ENCODE data around the gene WNT3A.
A peak's percentile ranks its signal among the peaks of the same experiment; 100 is the strongest.

WNT3A gene

DNA sequence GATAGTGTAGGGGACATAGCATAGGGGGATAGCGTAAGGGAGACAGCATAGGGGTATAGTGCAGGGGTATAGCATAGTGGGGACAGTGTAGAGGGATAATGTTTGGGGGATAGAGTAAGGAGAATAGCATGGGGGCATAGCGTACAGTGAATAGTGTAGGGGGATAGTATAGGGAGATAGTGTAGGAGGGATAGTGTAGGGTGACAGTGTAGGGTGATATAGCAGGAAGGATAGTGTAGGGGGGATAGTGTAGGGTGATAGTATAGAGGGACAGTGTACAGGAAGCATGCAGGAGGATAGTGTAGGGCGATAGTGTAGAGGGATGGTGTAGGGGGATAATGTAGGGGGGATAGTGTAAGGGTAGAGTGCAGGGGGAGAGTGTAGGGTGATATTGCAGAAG is 64.1 kb downstream of the WNT3A start:
- TF ChIP-seq, protein P1, sequence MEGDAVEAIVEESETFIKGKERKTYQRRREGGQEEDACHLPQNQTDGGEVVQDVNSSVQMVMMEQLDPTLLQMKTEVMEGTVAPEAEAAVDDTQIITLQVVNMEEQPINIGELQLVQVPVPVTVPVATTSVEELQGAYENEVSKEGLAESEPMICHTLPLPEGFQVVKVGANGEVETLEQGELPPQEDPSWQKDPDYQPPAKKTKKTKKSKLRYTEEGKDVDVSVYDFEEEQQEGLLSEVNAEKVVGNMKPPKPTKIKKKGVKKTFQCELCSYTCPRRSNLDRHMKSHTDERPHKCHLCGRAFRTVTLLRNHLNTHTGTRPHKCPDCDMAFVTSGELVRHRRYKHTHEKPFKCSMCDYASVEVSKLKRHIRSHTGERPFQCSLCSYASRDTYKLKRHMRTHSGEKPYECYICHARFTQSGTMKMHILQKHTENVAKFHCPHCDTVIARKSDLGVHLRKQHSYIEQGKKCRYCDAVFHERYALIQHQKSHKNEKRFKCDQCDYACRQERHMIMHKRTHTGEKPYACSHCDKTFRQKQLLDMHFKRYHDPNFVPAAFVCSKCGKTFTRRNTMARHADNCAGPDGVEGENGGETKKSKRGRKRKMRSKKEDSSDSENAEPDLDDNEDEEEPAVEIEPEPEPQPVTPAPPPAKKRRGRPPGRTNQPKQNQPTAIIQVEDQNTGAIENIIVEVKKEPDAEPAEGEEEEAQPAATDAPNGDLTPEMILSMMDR (IDR thresholded peaks at IDR 0.05; ENCODE audit: insufficient read depth, low read depth, low read length, missing control alignments), result no peak
- H3K4me3 ChIP-seq (ENCODE audit: low read length), result no peak overlapping the region
- DNase-seq (ENCODE audit: low read depth), result no peak

DNA sequence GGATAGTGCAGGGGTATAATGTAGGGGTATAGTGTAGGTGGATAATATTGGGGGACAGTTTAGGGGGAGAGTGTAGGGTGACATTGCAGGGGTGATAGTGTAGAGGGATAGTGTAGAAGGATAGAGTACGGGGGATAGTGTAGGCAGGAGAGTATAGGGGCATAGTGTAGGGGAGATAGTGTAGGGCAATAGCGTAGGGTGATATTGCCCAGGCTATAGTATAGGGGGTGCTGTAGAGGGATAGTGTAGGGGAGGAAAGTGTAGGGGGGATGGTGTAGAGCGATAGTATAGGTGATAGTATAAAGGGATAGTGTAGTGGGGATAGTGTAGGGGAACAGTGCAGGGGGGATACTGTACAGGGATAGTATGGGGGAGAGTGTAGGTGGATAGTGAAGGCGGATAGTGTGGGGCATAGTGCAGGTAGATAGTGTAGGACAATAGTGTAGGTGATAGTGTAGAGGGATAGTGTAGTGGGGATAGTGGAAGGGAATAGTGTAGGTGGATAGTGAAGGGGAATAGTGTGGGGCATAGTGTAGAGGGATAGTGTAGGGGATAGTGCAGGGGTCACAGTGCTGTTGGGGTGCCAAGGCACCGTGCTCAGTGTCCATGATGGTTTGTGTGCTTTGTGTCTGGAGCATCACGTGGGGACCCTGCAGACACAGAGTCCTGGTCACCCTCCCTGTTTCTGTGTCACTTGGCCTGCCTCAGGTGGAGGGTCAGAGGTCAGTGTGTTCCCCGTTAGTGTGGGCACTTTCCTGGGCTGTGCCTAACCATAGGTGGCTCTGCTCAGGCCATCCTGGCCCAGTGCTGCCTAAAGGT is 65.2 kb downstream of the WNT3A start:
- TF ChIP-seq, protein P1 (IDR thresholded peaks at IDR 0.05; ENCODE audit: insufficient read depth, low read depth, low read length, missing control alignments), result no peak
- H3K4me3 ChIP-seq (ENCODE audit: low read length), result no peak overlapping the region
- DNase-seq (ENCODE audit: low read depth), result no peak

DNA sequence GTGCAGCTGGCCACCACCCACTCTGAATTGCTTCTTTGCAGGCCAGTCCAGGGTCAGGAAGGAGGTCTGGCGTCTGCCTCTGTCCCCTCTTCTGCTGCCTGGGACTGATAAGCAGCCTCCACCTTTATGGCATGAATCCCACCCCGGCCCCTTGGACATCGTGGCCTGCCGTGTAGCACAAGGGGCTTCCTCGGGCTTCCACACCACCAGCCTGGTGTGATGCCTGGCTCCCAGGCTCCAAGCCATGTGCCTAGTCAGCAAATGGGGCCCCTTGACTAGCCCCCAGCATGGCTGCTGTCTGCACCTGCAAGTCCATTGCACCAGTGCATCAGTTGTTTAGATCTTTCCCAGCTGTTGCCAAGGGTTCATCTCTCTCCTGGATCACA is 65.9 kb downstream of the WNT3A start:
- H3K4me3 ChIP-seq (ENCODE audit: low read length), result no peak overlapping the region
- TF ChIP-seq, protein P1 (IDR thresholded peaks at IDR 0.05; ENCODE audit: insufficient read depth, low read depth, low read length, missing control alignments), result no peak
- no peak for DNase-seq (ENCODE audit: low read depth)

DNA sequence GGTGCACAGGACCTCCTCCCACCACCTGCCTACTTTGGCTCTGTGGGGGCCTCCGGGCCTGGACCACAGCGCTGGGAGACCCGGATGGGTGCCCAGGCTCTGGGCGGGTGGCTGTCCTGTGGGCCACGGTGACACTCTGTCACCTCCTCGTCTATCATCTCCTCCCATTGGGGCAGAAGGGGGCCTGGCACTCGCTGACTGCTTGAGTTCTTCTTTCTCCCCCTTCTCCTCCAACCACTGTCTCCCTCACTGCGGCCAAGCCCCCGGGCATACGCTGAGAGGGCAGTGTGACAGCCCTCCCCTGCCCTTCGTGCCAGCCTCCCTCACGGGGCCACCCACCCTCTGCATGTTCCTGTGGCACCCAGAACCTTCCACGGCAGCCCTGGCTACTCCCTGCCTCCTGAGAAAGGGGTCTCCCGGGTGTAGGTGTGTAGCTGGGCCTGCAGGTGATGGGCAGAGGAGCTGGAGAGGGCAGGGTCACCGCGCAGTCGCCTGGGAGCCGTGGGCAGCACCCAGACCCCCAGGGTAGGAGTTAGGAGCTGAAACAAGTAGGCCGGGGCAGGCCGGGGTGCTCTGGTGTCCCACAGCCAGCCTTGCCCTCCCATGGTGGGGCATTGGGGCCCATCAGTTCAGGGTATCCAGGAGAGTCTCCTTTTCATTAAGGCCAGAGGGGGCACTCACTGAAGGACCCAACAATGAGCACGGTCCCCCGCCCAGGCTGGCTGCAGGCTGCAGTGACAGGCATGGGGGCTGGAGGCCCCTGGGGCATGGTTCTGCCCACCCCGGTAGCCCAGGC is 66.5 kb downstream of the WNT3A start:
- DNase-seq (ENCODE audit: low read depth), result no peak
- TF ChIP-seq, protein P1 (IDR thresholded peaks at IDR 0.05; ENCODE audit: insufficient read depth, low read depth, low read length, missing control alignments), result no peak
- H3K4me3 ChIP-seq (ENCODE audit: low read length), result no peak overlapping the region

DNA sequence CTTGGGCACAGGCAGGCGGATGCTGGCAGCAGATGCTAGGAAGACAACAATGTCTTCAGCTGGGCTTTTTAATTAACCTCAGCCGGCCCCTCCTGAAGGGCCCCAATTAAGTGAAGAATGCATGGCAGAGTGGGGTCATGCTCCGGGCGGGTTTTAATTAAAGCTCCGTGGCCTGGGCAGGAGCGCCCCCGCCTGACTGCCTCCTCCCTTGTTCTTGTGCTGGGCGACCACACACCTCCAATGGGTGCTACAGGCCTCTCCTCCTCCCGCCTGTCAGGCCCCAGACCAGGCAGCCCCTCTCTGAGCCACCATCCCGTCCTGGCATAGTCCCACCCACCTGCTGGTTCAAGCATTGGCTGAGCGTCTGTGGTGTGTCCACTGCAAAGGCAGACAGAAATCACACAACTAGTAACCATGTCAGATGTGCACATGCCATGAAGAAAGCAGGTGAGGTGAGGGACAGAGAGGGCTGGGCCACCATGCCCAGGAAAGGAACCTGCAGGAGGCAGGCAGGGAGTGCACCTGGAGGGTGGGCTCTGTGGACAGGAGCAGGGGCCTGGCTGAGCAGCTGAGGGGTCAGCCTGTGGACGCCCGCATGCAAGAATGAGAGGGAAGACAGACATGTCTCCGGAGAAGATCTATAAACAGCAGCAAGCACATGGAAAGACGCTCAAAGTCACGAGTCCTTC is 67.2 kb downstream of the WNT3A start:
- TF ChIP-seq, protein P1 (IDR thresholded peaks at IDR 0.05; ENCODE audit: insufficient read depth, low read depth, low read length, missing control alignments), result peak; percentile 51
- DNase-seq (ENCODE audit: low read depth), result peak; percentile 53
- H3K4me3 ChIP-seq (ENCODE audit: low read length), result no peak overlapping the region

DNA sequence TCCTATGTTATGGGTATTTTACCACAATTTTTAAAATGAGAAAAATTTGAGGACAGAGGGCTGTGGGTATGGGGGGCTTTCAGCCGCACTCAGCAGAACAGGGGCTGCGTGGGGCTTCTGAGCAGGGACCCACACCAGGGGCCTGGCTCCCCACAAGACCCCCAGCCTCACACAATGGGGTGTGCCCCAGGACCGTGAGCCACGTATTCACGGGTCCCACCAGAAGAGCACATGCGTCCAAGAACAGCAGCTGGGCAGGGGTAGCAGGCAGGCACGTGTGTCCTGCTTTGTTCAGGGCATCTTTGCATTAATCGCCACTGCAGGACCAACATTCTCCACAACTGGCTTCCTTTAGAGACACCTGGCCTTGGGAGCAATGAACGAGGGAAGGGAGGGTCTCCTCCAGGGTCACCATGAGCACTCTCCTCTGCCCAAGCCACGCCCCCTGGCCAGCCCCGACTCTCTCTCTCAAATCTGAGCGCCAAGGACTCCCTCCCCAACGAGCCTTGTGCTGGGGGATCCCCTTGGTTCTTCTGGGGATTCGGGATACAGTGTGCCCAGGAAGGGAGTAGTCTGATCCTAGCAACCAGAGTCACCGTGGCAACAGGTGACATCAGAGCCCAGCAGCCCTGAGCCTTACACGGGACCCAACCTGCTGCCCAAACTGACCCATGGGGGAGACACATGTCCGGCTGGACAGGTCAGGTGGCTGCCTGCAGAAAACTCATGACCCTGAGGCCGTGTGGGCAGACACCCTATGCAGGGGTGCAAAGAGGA is 68.3 kb downstream of the WNT3A start:
- no peak overlapping the region for H3K4me3 ChIP-seq (ENCODE audit: low read length)
- TF ChIP-seq, protein P1 (IDR thresholded peaks at IDR 0.05; ENCODE audit: insufficient read depth, low read depth, low read length, missing control alignments), result no peak
- no peak for DNase-seq (ENCODE audit: low read depth)

Measured in epithelial cell of esophagus (primary cell).